GM21723 (cell line): ENCODE data around the gene UNC93B1.

Experiments
- ATAC-seq: cut with Tn5 transposase; IDR thresholded peaks from one replicate; pipeline ENCODE4 v1.9.1; 2021; ENCODE audit warnings: mild to moderate bottlenecking, moderate library complexity; ENCODE audit not compliant: unreplicated experiment

UNC93B1 gene

DNA sequence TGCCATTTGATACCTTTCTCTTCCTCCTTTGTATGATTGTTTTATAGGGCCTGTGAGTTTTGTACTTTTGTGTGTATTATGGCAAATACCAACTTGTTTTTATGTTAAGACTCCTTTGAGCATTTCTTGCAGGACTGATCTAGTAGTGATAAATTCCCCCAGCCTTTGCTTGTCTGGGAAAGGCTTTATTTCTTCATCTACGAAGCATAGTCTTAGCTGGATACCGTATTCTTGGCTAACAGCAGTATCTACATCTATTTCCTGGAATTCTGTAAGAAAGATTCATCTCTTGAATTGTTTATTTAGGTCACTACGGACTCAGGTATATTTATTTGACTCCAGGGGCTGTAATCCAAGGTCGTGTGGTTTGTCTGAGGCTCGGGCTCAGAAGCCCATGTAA, 20.6 kb upstream of the UNC93B1 start:
- no peak for ATAC-seq

DNA sequence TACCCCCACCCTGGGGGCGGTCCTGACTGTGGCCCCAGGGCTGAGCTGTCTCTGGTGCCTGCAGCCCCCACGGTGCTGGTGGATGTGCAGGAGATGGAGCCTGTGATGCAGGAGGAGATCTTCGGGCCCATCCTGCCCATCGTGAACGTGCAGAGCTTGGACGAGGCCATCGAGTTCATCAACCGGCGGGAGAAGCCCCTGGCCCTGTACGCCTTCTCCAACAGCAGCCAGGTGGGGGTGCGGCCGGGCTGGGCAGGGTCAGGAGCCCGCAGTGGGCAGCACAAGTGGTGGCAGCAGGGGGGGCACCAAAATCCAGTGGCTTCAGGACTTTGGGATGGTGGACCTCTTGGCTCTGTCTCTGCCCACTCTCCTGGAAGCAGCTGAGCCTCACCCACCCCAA, 18.6 kb upstream of the UNC93B1 start:
- no peak for ATAC-seq

DNA sequence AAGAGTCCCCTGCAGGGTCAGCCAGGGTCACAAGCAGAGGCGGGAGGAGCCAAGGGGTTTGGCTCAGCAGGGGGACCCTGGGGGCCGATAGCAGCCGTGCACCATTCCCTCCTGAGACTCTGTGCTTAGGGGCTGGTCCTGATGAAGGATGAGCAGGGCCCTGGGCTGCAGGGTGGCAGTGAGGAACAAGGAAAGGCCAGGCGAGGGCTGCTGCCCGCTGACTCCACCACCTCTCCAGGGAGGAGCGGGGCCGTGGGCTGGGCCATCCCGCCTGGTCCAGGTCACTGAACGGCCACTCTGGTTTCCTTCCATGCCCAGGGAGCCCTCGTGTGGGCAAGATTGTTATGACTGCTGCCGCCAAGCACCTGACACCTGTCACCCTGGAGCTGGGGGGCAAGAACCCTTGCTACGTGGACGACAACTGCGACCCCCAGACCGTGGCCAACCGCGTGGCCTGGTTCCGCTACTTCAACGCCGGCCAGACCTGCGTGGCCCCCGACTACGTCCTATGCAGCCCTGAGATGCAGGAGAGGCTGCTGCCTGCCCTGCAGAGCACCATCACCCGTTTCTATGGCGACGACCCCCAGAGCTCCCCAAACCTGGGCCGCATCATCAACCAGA, 17.4 kb upstream of the UNC93B1 start:
- no peak for ATAC-seq

DNA sequence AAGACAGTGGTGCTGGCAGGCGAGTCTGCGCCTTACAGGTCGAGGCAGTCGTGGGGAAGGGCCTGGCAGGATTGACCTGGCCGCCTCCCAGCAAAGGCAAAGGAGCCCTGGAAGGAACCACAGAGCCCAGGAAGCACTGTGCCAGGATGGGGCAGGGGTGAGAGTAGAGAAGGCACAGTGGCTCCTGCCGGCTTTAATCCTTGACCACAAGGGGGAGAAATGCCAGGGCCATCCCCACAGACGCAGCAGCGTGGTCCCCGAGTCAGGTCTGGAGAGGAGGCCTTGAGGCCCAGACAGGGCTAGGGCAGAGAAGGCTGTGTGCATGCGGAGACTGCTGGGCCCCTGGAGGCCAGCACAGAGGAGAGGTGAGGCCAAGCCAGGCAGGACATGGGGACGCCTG, 16.7 kb upstream of the UNC93B1 start:
- ATAC-seq, result no peak

DNA sequence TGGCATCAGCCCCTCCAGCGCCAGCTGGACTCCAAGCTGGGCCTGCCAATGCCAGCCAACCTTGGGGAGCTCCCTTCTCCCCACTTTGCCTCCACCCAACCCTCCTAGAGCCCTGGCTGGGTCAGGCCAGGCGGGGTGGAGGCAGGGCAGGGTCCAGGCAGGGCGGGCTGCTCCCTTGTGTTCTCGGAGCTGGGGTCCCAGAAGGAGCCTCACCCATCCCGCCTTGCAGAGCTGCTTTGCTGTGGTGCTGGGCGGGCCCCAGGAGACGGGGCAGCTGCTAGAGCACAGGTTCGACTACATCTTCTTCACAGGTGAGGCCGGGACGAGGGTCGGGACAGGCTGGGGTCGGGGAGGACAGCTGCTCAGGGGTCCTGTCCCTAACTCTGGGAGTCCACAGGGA, 15.6 kb upstream of the UNC93B1 start:
- no peak for ATAC-seq

DNA sequence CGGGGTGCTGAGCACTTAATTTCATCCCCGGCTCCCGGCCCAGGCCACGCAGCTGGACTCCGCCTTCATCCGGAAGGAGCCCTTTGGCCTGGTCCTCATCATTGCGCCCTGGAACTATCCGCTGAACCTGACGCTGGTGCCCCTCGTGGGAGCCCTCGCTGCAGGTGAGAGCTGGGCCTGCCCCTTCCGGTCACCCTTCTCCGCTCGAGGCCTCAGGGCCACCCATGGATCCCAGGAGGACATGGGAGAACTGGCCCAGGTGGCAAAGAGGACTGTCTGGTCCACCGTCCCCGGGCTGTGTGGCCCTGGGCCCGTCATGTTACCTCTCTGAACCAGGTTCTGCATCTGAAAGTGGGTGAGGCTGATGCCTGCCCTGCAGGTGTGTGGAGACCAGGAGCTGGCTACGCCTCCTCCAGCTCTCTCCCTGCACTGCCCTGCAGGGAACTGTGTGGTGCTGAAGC, 14.9 kb upstream of the UNC93B1 start:
- ATAC-seq, result no peak

DNA sequence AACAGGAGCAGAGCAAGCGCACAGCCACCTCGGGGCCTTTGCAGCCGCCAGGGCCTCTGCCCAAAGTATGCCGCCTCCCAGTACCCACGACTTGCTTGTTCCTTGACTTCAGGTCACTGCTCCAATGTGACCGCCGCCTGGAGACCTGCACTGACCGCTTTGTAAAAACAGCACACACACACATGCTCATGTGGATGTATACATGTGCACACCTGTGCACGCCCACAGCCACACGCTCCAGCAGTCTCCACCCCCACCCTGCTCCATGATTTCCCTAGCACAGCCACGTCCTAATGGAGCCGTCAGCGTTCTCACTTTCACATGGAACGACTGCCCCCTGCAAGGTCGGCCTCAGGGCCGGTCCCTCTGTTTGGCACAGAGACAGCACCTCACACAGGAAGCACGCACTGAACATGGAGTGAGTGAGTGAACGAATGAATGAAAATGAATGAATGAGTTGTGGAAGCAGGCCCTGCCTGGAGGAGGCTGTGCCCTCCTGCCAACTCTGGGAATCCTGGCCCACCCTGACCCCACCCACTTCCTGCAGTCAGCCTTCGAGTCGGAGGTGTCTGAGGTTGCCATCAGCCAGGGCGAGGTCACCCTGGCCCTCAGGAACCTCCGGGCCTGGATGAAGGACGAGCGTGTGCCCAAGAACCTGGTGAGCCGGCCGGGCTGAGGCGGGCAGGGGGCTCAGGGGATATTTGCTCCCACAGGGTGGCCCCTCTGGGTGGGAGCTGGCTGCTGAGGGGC, 14.3 kb upstream of the UNC93B1 start:
- no peak for ATAC-seq

DNA sequence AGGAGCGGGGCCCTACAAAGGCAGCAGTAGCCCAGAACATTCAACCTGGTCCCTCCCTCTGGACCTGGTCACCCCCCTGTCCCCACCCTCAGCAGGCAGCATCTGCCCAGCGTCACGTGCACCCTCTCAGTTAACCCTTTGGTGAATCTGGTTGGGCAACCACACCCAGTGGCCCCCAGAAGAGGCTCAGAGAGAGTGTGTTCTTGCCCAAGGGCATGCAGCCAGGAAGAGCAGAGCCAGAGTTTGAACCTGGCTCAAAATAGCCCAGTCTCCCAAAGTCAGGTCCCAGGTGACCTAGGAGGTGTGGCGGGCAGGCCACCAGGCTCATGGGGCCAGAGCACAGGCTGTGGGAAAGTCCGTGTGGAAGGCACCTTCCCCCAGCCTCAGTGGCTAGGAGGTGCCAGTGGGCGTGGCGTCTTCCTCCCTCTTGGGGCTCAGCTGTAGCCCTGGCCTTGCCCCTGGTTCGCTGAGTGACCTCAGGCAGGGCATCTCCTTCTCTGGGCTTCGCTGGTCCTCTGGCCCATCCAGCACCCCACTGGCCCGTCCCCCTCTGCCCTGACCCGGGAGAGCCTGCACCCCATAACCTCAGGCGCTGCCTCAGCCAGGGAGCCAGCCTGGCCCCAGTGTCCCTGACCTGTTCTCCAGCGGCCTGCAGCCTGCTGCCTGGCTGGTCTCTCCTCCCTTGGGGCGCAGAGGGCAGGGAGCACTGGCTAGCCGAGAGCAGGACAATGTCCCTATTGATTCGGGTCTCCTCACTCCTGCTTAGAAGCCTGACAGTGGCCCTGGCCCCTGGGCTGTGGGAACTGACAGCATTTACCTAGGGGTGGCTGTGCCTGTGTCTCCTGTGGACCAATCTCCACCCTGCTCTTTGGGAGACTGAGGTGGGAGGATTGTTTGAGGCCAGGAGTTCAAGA, 13.3 kb upstream of the UNC93B1 start:
- no peak for ATAC-seq

DNA sequence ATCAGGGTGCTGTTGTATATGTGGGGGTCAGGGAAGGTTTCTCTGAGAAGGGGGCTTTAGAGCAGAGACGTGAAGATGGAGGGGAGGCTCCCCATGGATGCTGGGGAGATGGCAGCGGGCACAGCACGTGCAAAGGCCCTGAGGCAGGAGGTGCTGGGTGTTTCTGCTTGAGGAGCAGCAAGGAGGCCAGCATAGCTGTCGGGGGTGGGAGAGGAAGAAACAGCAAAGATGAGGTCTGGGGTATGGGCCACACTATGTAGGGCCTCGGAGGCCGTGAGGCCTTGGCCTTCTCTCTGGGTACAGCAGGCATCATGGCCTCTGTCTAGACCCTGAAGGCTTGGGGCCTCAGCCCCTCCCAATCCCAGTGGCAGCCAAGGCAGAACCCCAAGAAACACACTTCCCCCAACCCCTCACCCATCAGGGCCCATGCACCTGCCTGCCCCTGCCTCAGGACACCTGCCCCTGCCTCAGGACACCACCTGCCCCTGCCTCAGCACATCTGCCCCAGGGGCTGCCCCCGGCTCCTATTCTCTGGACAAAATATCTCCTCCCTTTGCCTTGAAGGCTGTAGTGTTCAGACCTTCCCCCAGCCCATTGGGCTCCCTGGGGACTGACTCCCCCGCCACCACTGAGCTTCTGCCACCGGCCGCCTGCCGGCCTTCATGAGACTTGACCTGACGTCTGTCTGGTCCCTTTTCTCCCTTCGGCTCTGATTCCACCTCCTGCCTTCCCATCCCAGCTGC, 12.4 kb upstream of the UNC93B1 start:
- ATAC-seq, result no peak

DNA sequence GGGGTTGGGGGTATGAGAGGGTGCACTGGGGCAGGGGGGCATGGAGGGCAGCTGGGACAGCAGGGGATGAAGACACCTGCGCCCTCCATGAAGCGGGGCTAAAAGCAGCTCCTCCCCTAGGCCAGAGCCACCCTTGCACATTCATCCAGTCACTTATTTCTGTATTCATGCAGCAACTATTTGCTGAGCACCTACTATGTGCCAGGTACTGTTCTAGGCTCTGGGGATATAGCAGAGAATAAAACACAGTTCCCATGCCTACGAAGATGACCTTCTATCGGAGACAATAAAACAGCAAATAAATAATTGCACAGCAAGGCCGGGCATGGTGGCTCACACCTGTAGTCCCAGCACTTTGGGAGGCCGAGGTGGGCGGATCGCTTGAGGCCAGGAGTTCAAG, 11.6 kb upstream of the UNC93B1 start:
- no peak for ATAC-seq

DNA sequence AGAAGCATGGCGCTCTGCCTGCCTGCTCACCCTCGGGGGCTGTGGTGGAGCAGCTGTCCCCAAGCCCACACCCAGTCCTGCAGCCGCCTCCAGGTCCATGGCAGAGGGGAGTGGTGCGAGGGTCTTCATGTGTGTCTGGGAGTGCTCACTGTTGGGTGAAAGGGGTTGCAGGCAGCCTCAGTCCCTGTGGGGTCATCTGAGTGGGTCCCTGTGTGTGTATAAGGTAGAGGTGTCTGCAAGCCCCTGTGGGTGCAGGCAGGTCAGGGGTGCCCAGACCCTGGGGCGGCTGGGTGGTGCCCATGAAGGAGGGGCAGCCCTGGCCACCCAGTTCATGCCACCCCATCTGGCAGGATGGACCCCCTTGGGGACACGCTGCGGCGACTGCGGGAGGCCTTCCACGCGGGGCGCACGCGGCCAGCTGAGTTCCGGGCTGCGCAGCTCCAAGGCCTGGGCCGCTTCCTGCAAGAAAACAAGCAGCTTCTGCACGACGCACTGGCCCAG, 11.1 kb upstream of the UNC93B1 start:
- no peak for ATAC-seq

DNA sequence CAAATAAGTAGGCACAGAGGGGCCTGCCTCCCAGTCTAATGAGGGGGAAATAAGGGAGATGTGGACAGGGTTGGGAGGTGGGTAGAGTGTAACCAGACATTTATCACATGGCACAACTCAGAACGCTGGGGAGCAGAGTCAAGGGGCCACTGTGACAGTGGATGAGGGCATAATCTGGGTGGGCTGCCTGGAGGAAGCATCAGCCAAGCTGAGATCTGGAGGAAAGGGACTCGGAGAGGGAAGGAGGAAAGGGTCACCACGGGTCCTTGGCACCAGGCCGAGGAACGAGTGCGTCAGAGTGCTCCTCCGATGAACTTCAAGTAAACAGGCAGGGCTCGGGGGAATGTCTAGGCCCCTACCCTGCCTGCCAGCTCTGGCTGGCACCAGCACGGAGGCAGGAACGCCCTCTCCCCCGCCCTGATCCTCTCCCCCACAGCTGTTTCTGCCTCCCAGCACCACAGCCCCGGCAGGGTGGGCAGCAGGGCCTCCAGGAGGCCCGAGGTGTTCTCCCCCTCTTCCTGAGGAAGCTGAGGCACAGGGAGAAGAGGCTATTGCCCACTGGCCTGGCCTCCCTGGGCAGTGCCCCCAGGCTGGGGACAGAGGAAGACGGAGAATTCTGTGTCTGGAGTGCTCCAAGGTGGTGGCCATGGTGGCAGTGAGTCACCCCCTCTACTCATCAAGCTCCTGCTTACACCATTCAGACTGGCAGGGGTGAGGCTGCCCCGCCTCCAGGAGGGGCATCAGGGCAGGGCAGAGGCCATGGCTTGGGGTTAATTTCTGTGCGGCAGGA, 10.5 kb upstream of the UNC93B1 start:
- no peak for ATAC-seq

DNA sequence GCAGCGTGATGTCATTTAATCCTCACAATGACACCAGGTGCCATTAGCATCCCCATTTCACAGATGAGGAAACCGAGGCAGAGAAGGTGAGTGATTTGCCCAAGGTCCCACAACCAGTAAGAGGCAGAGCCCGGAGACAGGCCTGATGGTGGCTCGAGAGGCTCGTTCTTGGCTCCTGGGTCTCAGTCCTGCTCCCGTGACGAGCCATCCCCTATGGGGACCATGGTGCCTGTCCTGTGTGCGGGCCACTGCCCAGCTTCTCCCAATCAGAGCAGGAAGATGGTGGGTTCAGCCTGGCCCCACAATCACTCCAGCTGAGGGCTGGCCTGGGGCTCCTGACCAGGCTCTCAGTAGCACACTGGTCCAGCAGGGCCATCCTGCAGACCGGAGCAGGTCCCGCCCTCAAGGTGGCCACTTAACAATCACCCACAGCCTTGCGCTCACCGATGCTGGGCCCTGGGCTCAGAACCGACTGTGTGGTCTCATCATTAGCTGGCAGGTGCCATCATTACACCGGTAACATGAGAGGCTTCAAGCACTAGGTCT, 9.8 kb upstream of the UNC93B1 start:
- ATAC-seq, result no peak

DNA sequence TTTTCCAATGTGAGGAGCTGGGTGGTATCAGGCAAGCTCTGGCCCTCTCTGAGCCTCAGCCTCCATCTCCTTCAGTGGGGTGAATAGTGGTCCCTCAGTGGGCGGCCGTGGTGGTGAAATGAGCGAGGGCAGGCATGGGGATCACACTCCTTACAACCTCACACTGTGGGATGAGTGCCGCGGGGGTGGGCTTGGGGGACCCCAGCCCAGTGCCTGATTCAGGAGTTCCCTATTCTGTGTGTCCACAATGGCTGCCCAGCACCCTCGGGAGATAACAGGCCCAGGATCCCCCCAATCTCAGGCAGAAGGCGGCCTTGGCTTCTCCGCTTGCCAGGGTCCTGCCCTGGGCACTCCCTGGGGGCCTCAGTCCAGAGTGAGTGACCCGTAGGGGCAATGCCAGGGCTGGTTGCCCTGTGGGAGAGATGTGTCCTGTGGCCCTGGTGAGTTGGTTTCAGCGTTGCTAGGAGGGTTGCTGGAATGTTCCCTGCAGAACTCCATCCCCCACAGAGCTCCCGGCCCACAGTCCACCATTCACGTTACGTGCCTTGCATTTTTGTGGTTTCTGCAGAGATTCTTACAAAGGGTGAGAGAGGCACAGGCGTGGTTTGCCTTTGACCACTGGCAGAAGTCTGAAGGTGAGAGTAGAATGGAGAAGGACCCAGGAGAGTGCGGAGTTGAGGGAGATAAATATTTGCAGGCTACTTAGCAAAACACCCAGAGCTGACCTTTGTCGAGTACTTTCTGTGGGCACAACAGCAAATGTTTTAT, 9.1 kb upstream of the UNC93B1 start:
- ATAC-seq, result no peak

DNA sequence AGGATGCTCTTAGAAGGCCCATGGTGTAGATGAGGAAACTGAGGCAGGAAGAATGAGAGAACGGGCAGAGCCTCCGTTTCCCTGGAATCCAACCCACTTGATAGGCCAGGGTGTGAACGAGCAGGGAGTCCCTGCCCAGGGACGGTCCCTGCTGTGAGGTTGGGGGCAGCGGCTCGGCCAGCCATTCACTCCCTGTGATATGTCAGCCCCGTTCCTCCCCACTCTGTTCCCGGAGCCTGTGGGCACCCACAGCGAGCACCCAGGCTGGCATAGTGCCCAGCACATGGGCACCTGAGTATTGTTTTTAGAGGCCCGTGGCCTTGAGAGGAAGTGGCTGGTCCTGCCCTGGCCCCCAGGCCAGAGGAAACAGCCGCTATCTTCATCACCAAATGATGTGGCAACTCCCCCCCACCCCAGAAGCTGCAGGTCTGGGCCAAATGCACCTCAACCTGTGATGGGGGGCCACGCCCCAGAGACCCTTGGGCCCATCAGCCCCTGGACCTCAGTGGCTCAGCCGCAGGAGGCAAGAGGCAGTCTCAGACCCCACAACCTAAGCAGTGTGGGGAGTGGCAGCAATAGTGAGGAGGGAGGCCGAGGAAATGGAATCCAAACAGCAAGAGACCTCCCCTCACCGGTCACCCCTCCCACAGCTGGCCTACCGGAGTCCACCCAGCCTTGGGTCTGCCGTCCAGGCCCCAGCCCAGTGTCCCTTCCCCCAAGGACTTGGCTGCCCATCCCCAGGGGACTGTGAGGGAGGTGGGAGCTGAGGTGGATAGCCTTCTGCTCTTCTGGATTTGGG, 8.3 kb upstream of the UNC93B1 start:
- ATAC-seq, result no peak

DNA sequence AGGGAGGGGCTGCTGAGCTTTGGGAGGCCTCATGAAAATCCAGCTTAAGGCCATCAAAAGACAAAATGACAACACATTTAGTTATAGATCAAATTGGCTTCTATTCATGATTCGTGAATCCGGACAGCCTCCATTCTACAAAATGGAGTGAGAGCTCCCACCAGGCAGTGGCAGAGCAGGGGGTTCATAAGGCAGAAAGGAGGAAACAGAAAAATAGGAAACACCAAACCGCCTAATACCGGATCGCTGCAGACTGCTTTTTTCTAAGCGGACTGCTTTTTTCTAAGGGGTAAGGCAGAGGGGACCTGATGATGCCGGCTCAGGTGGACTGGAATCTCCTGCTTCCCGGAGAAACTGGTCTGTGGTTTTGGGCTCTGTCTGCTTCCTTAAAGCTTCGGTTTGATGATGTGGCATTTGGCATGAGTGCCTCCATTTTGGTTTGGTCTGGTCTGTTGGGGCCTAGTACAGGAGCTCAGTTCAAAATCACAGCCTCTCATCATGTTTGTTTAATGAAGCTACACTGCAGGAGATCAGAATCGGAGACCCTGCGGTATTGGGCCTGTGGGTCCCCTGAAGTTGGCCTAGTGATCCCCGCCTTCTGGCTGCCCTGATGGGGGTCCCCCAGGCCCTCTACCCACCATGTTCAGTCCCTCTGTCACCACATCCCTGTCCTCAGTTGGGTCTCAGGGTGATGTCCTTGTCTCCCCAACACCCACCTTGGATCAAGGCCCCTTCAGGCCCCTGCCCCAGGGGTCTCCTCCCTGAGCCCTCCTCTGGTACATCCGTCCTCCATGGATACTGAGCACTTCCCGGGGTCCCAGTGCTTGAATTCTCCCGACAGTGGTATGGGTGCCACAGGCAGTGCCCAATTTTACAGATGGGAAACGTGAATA, 7.4 kb upstream of the UNC93B1 start:
- no peak for ATAC-seq
